Nucleus accumbens (tissue), 56 donors: ENCODE data around the gene TERB1.
A peak's percentile ranks its signal among the peaks of the same experiment; 100 is the strongest.

ENCODE experiments used
- DNase-seq, 56 donors: peaks; one replicate each; lab custom pipeline; 2025; lab: John Stamatoyannopoulos, UW

Gene TERB1

GRCh38 chr16:66801320-66802105, at the start of gene TERB1:
TERB1 (minus strand) TSS chr16:66801584; CDS start chr16:66796798, 4,786 bp downstream.
- DNase-seq: no peak

- peak in 2 of 56 donors; percentile 2 to 7 for DNase-seq
Observed at GRCh38 chr16:66850115-66850815, 48.9 kb upstream of the TERB1 start.

- no peak for DNase-seq
Observed at GRCh38 chr16:66849549-66849948, 48.2 kb upstream of the TERB1 start.

- no peak for DNase-seq
Observed at GRCh38 chr16:66849021-66849420, 47.6 kb upstream of the TERB1 start.

GRCh38 chr16:66848172-66848571, 46.8 kb upstream of the TERB1 start:
- no peak for DNase-seq

GRCh38 chr16:66847533-66848067, 46.2 kb upstream of the TERB1 start:
- DNase-seq: no peak

- no peak for DNase-seq
Observed at GRCh38 chr16:66846831-66847230, 45.4 kb upstream of the TERB1 start.

- no peak for DNase-seq
Observed at GRCh38 chr16:66846266-66846665, 44.9 kb upstream of the TERB1 start.

- peak in 24 of 56 donors; percentile 13 to 71 (median 32) for DNase-seq
Observed at GRCh38 chr16:66845791-66846221, 44.4 kb upstream of the TERB1 start.

- DNase-seq: no peak
Observed at GRCh38 chr16:66845080-66845410, 43.7 kb upstream of the TERB1 start.

- DNase-seq: peak in 3 of 56 donors; percentile 11 to 41 (median 36)
Observed at GRCh38 chr16:66844342-66845079, 43.1 kb upstream of the TERB1 start, which contains the start of gene CA7. CA7 (plus strand) TSS chr16:66844414; CDS start chr16:66844488, 74 bp downstream.

GRCh38 chr16:66844009-66844341, 42.6 kb upstream of the TERB1 start:
- no peak for DNase-seq

- DNase-seq: no peak
Observed at GRCh38 chr16:66843191-66843590, 41.8 kb upstream of the TERB1 start.

GRCh38 chr16:66842765-66843164, 41.4 kb upstream of the TERB1 start:
- DNase-seq: no peak

- no peak for DNase-seq
Observed at GRCh38 chr16:66841366-66841765, 40.0 kb upstream of the TERB1 start.

GRCh38 chr16:66840883-66841282, 39.5 kb upstream of the TERB1 start:
- DNase-seq: no peak

- no peak for DNase-seq
Observed at GRCh38 chr16:66834746-66835145, 33.4 kb upstream of the TERB1 start.

GRCh38 chr16:66832661-66833305, 31.4 kb upstream of the TERB1 start:
- no peak for DNase-seq

- no peak for DNase-seq
Observed at GRCh38 chr16:66832190-66832589, 30.8 kb upstream of the TERB1 start.
